Measurements from ENCODE around the gene IL17REL.

The IL17REL gene

DNA sequence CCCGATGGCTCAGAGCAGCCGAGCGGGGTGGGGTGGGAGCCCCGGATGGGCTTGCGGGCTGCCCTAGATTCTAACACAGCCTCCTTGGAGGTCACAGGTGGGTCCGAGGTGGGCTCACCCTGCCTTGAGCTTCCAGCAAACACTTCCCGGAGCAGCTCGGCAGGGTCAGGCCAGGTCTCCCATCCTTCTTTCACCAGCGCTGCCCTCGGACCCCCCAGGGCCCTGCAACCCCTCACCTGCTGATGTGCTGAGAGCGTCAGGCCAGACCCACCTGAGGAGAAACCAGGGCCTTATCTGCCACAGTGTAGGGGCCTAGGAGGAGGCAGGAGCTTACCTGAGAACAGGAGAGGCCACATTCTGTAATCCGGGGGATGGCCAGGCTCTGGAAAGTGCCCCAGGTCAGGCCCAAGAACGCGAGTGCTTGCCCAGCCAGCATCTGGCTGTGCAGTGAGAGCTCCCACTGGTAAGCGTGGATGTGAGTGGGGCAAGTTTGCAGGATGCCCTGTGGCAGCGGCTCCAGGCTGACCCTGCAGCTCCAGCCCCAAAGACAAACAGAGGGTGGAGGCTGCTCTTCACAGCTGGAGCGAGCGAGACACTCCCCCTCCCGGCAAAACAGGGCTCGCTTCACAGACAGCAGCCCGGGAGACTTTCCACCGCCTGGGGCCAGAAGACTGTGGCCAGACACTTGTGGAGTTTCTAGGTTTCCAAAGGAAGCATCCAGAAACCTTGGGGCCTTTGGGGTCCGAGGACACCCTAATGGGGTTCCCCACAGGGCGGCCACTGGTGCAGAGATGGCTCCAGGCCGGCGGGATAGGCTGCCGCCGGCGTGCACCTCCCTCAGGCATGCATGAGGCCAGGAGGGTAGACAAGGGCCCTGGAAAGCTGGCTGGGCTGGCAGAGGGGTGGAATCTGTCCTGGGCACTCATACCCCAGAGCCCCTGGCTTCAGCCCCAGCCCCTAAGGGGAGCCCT, at the start of gene IL17REL:
IL17REL (minus strand) TSS at position 555 of the 971 bp plus-strand sequence; CDS start at position 436, 119 bp downstream.
- Histone ChIP-seq H3K36me3 (ENCODE audit: insufficient read depth, low read length) (no peaks in the 10 kb centered on the region), H3K9me3 (ENCODE audit: low read length) (peaks cover 2% of the 10 kb centered on the region), H3K4me1 (ENCODE audit: insufficient read depth, low read length) (no peaks in the 10 kb centered on the region), H3K4me3 (ENCODE audit: low read length) (no peak within 1 kb of the TSS), H2AFZ (ENCODE audit: low read depth, low read length) (no peak within 1 kb of the TSS), H3K27me3 (ENCODE audit: insufficient read depth, low read length) (peaks cover 89% of the 10 kb centered on the region)

- H3K4me1 ChIP-seq (ENCODE audit: insufficient read depth, low read length): peaks cover 10% of the 10 kb centered on the region
- H3K27me3 ChIP-seq (ENCODE audit: insufficient read depth, low read length): peaks cover 3% of the 10 kb centered on the region
- no peaks in the 10 kb centered on the region for H3K36me3 ChIP-seq (ENCODE audit: insufficient read depth, low read length)
- H2AFZ ChIP-seq (ENCODE audit: low read depth, low read length): no peak overlapping the region
- H3K4me3 ChIP-seq (ENCODE audit: low read length): no peak overlapping the region
- no peaks in the 10 kb centered on the region for H3K9me3 ChIP-seq (ENCODE audit: low read length)
Observed at GRCh38 chr22:50061824-50062355, 49.3 kb upstream of the IL17REL start.

- peaks cover 3% of the 10 kb centered on the region for H3K27me3 ChIP-seq (ENCODE audit: insufficient read depth, low read length)
- no peaks in the 10 kb centered on the region for H3K9me3 ChIP-seq (ENCODE audit: low read length)
- H3K36me3 ChIP-seq (ENCODE audit: insufficient read depth, low read length): no peaks in the 10 kb centered on the region
Observed at GRCh38 chr22:50061141-50061823, 48.7 kb upstream of the IL17REL start.

GRCh38 chr22:50060441-50061140, 48.0 kb upstream of the IL17REL start:
- Histone ChIP-seq H3K27me3 (ENCODE audit: insufficient read depth, low read length) (peaks cover 3% of the 10 kb centered on the region), H3K36me3 (ENCODE audit: insufficient read depth, low read length) (no peaks in the 10 kb centered on the region), H3K9me3 (ENCODE audit: low read length) (no peaks in the 10 kb centered on the region), H3K4me1 (ENCODE audit: insufficient read depth, low read length) (peaks cover 10% of the 10 kb centered on the region), H2AFZ (ENCODE audit: low read depth, low read length) (no peak overlapping the region), H3K4me3 (ENCODE audit: low read length) (no peak overlapping the region)

More at GRCh38 chr22:50061141-50061823, 48.7 kb upstream of the IL17REL start:
- Histone ChIP-seq H3K4me3 (ENCODE audit: low read length) (no peak overlapping the region), H3K4me1 (ENCODE audit: insufficient read depth, low read length) (peaks cover 10% of the 10 kb centered on the region), H2AFZ (ENCODE audit: low read depth, low read length) (no peak overlapping the region)

DNA sequence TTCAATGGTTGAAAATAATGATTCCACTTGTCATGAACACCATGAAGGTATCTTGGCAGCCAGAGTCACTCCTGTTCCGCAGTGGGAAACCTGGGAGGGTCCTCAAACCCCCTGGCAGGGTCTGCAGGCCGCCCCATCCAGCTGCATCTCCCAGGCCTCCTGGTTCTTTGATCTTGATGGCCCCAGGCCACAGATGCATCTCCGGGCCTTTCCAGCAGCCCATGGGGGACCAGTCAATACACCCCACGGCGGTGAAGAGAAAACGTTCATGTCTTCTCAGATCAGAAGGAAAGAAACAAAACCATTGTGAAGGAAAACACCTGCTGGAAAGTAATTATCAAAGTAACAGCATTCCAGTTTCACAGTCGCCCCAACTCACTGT, 47.3 kb upstream of the IL17REL start:
- Histone ChIP-seq H2AFZ (ENCODE audit: low read depth, low read length) (peak overlapping the region; percentile 37), H3K9me3 (ENCODE audit: low read length) (no peaks in the 10 kb centered on the region), H3K36me3 (ENCODE audit: insufficient read depth, low read length) (no peaks in the 10 kb centered on the region), H3K27me3 (ENCODE audit: insufficient read depth, low read length) (peaks cover 3% of the 10 kb centered on the region), H3K4me3 (ENCODE audit: low read length) (no peak overlapping the region), H3K4me1 (ENCODE audit: insufficient read depth, low read length) (peaks cover 10% of the 10 kb centered on the region)

DNA sequence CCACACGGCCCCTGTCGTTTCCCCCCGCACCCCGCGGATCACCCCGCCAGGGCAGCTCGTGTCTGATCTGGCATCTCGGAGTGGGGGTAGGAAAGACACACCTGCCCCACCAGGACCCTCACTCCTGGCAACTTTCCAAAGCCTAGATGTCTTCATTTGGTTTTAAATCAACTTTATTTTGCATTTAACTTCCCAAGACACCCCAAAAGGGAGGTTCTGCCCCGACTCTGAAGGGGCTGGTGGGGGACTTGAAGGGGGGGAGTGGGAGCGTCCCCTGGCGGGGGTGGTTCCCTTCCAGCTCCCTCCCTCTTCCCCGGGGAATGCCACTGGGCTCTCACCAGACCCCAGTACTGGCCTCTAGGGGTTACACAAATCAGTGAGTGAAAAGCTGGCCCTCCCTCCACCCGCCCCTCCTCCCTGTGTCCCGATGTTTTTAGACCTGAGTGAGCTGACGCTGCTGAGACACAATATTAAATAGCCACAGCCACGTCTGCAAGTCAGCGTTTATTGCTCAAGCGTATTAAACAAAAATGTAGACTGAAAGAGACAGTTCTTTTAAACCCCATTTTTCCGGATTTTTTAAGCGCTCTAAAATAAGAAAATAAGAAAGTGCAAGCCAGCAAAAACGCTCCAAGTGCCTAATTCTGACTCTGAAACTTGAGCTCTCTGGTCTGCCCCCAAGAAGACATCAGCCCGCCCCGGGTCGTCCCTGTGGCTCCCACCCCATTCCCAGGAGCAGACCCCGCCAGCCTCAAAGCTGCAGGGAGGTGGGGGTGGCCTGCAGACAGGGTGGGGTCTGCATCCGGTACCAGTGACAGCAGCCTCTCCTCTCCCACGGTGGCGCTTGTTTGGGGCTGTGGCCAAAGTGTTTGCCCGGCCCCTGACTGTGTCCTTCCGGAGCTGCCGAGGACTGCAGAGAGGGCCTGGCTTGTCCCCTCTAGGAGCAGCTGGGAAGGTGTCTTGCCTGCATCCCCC, 46.6 kb upstream of the IL17REL start:
- H3K4me1 ChIP-seq (ENCODE audit: insufficient read depth, low read length): peaks cover 10% of the 10 kb centered on the region
- H2AFZ ChIP-seq (ENCODE audit: low read depth, low read length): peak overlapping the region; percentile 37
- peaks cover 3% of the 10 kb centered on the region for H3K27me3 ChIP-seq (ENCODE audit: insufficient read depth, low read length)
- no peak overlapping the region for H3K4me3 ChIP-seq (ENCODE audit: low read length)
- no peaks in the 10 kb centered on the region for H3K9me3 ChIP-seq (ENCODE audit: low read length)
- no peaks in the 10 kb centered on the region for H3K36me3 ChIP-seq (ENCODE audit: insufficient read depth, low read length)

GRCh38 chr22:50058061-50058905, 45.7 kb upstream of the IL17REL start, which contains the start of gene TTLL8:
TSS of gene TTLL8 (minus strand) at chr22:50058298.
- Histone ChIP-seq H3K36me3 (ENCODE audit: insufficient read depth, low read length) (no peaks in the 10 kb centered on the region), H3K4me3 (ENCODE audit: low read length) (no peak within 1 kb of the TSS), H3K4me1 (ENCODE audit: insufficient read depth, low read length) (peaks cover 10% of the 10 kb centered on the region), H2AFZ (ENCODE audit: low read depth, low read length) (peak within 1 kb of the TSS; percentile 37), H3K27me3 (ENCODE audit: insufficient read depth, low read length) (peaks cover 3% of the 10 kb centered on the region), H3K9me3 (ENCODE audit: low read length) (no peaks in the 10 kb centered on the region)

DNA sequence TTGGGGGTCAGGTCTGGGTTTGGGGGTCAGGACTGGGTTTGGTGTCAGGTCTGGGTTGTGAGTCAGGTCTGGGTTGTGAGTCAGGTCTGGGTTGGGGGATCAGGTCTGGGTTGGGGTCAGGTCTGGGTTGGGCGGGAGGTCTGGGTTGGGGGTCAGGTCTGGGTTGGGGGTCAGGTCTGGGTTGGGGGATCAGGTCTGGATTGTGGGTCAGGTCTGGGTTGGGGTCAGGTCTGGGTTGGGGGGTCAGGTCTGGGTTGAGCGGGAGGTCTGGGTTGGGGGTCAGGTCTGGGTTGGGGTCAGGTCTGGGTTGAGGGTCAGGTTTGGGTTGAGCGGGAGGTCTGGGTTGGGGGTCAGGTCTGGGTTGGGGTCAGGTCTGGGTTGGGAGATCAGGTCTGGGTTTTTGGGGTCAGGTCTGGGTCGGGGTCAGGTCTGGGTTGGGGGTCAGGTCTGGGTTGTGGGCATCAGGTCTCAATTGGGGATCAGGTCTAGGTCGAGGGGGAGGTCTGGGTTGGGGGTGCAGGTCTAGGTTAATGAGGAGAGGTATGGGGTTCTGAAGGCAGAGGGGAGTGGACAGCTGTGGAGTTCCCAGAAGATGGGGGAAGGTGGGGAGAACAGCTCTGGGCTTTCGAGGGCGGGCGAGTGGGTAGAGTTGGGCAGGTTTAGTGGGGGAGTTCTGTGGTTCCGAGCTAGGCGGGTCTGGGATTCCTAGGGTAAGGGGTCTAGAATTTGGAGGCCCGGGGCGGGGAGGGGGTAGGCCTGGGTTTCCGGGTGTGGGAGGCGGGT, 44.9 kb upstream of the IL17REL start:
- H3K4me3 ChIP-seq (ENCODE audit: low read length): no peak overlapping the region
- peaks cover 3% of the 10 kb centered on the region for H3K27me3 ChIP-seq (ENCODE audit: insufficient read depth, low read length)
- H3K4me1 ChIP-seq (ENCODE audit: insufficient read depth, low read length): peaks cover 10% of the 10 kb centered on the region
- H2AFZ ChIP-seq (ENCODE audit: low read depth, low read length): no peak overlapping the region
- no peaks in the 10 kb centered on the region for H3K36me3 ChIP-seq (ENCODE audit: insufficient read depth, low read length)
- H3K9me3 ChIP-seq (ENCODE audit: low read length): no peaks in the 10 kb centered on the region

DNA sequence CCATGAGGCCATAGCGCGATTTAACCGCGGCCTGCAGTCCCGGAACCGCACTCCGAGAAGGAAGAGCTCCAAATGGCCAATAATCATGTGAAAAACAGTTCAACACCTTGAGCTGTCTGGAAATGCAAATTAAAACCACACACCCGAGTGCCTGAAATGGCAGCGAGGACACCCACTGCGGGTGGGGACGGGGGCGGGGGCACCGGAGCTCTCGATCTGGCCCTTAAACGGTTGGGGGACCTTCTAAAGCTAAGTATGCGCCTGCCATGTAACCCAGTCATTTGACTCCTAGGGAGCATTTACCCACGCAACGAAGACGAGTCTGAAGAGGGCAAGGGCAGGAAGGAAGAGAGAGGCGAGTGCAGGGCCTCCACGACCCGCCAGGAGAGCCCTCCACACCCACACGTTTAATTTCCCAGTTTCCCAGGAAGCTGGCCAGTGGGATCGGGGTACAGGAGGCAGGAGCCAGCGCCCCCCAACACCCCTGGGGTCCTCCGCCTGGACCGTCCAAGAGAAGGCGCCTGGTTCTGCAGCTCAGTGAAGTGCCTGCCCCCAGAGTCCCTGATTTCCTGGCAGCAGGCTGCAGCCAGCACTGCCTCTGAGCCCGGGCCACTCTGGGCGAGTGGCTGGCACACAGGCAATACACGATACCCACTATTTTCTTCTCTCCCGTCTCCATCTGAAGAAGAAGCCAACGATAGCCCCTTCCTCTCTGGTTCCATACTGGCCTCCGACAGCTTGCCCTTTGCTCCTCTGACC, 43.8 kb upstream of the IL17REL start:
- Histone ChIP-seq H3K4me1 (ENCODE audit: insufficient read depth, low read length) (peaks cover 10% of the 10 kb centered on the region), H3K9me3 (ENCODE audit: low read length) (no peaks in the 10 kb centered on the region), H3K27me3 (ENCODE audit: insufficient read depth, low read length) (peaks cover 3% of the 10 kb centered on the region), H3K36me3 (ENCODE audit: insufficient read depth, low read length) (no peaks in the 10 kb centered on the region), H2AFZ (ENCODE audit: low read depth, low read length) (no peak overlapping the region), H3K4me3 (ENCODE audit: low read length) (no peak overlapping the region)

GRCh38 chr22:50053861-50054260, 41.3 kb upstream of the IL17REL start:
- no peaks in the 10 kb centered on the region for H3K9me3 ChIP-seq (ENCODE audit: low read length)
- no peaks in the 10 kb centered on the region for H3K27me3 ChIP-seq (ENCODE audit: insufficient read depth, low read length)
- H3K36me3 ChIP-seq (ENCODE audit: insufficient read depth, low read length): no peaks in the 10 kb centered on the region
- peaks cover 3% of the 10 kb centered on the region for H3K4me1 ChIP-seq (ENCODE audit: insufficient read depth, low read length)
- no peak overlapping the region for H2AFZ ChIP-seq (ENCODE audit: low read depth, low read length)
- no peak overlapping the region for H3K4me3 ChIP-seq (ENCODE audit: low read length)
